Coronary artery (tissue), 2 donors: ENCODE data around the gene CD151.

ENCODE experiments used
- DNase-seq: peaks from one replicate; pipeline ENCODE4 v3.0.0-alpha.2; 2017; ENCODE audit warnings: low spot score
- H3K27ac ChIP-seq, 2 donors: fragments of 200-600 bp; sonication (generic); one replicate each; pipeline ENCODE4 v1.5.1; 2016 to 2019
- H3K4me3 ChIP-seq: fragments of 200-600 bp; sonication (generic); 2 replicates; pipeline ENCODE4 v1.5.1; 2016; ENCODE audit warnings: mild to moderate bottlenecking, moderate library complexity
- CTCF ChIP-seq: fragments of 200-600 bp; sonication (generic); IDR thresholded peaks from one replicate; pipeline ENCODE4 v1.5.1; 2019; ENCODE audit warnings: antibody characterized with exemption

Gene CD151

GRCh38 chr11:872799-873198 lies 40.0 kb downstream of the CD151 start:
- no peak overlapping the region for H3K4me3 ChIP-seq
- no peak for DNase-seq
- H3K27ac ChIP-seq = no peak overlapping the region
- no peak for TF ChIP-seq CTCF

GRCh38 chr11:873706-874105 lies 41.0 kb downstream of the CD151 start:
- TF ChIP-seq CTCF = no peak
- Histone ChIP-seq H3K4me3 (no peak overlapping the region), H3K27ac (no peak overlapping the region)
- DNase-seq = no peak

GRCh38 chr11:875203-875602 lies 42.5 kb downstream of the CD151 start:
- H3K27ac ChIP-seq = no peak overlapping the region
- no peak overlapping the region for H3K4me3 ChIP-seq
- TF ChIP-seq CTCF = no peak
- DNase-seq = no peak

GRCh38 chr11:875769-876301 lies 43.1 kb downstream of the CD151 start:
- no peak overlapping the region for H3K27ac ChIP-seq
- H3K4me3 ChIP-seq = no peak overlapping the region
- no peak for TF ChIP-seq CTCF
- DNase-seq = no peak

- Histone ChIP-seq H3K4me3 (no peak overlapping the region), H3K27ac (no peak overlapping the region)
- DNase-seq = no peak
- TF ChIP-seq CTCF = no peak
Observed at GRCh38 chr11:876545-876944, 43.8 kb downstream of the CD151 start.

- DNase-seq = no peak
- Histone ChIP-seq H3K4me3 (no peak overlapping the region), H3K27ac (no peak overlapping the region)
- TF ChIP-seq CTCF = no peak
Observed at GRCh38 chr11:877565-877964, 44.8 kb downstream of the CD151 start.

- no peak for DNase-seq
- Histone ChIP-seq H3K4me3 (no peak overlapping the region), H3K27ac (no peak overlapping the region)
- TF ChIP-seq CTCF = no peak
Observed at GRCh38 chr11:880447-880846, 47.7 kb downstream of the CD151 start.
